DLD1 (cell line): ENCODE measurements around the gene BSG.

Experiments
- in situ Hi-C: cut with HindIII; loops from 2 replicates; pipeline ENCODE4 v1.10.0; 2017; ENCODE audit warnings: low sequenced_read_pairs

The BSG gene

DNA sequence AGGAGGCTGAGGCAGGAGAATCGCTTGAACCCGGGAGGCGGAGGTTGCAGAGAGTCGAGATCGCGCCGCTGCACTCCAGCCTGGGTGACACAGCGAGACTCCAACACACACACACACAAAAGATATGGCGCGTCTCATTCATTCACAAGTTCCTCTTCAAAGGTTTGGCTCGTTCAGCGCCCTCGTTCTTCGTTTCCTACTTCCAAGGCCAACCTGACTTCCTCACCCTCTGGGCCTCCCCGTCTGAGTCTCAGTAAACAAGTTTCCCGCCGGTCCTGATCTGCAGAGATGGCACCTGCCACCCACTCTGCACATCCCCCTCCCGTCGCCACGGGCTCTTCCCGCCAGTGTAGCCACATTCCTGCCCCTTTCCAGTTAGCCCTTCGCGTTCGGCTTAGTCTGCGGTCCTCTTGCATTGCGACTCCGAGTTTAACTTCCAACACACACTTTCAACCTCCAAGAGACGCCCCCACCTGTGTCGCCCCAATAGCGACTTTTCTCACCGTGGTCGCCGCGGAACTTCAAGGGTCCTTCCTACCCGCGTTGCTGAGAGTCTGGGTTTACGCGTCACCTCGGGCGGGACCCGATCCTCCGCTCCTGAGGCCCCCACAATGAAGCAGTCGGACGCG lies 1.3 kb upstream of the BSG start:
- in situ Hi-C loops = no loop called here

DNA sequence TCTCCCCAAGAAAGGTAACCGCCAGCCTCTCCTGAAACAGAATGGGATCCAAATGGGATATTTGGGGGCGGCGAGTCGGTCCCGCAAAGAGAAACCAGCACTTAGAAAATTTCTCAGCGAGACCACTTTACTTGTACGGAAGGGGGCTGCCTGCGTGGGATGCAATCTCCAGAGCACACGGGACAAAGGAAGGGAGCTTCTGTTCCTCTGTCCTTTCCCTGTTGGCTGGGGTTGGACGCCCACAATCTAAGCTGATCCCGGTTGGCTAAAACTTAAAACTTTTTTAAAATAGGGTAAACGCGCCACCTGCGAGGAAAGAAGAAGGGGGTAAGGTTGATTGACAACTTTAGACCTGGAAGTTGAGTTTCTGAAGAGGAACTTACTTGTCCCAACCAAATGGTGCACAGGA lies 826 bp upstream of the BSG start:
- in situ Hi-C loops = no loop called here

DNA sequence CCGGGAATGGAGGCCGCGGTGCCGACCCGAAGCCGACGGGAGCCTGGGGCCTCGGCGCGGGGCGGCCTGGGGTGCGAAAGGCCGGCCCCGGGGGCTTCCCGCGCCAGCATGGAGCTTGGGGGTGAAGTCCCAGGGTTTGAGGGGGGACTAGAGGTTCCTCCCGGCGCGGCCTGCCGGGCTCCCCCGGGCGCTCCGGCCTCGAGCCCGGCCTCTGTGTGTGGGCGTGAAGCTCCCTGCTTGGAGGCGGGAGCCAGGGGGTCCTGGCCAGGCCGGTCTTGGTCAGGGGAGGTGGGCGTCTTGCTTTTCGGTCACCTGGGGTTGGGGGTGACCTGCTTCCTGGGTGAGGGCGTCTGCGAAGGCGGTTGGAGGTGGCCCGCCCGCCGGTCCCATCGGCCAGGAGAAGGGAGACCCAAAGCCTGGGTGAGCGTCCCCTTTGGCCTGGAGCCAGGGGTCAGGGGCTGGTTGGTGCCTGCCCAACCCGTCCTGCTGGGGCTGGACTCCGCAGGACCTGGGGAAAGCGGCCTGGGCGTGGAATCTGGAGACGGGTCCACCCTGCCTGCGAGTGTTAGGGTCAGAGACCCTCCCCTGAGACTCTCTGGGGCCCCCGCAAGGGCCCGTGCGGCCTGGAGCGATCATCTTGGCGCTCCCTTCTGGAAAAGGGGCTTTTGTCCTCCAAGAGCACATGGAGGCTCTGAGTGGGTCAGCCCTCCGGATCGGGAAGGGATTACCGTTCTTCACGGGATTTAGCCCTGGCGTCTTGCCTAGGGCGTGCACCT lies 535 bp downstream of the BSG start:
- in situ Hi-C loops = no loop called here

DNA sequence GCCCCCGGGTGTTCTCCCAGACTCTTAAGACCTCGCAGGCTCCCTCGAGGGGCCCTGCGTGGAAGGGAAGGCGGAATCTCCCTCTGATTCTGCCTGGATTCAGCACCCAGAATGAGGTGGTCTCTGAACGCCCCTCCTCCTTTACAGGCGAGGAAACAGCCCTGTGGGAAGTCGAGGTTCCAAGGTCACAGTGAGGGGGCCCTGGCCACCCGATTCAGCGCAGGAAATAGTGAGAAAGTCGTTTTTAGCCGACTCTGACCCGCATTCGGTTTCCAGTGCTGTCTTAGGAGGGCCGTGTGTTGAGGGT lies 1.1 kb downstream of the BSG start:
- in situ Hi-C loops = no loop called here

DNA sequence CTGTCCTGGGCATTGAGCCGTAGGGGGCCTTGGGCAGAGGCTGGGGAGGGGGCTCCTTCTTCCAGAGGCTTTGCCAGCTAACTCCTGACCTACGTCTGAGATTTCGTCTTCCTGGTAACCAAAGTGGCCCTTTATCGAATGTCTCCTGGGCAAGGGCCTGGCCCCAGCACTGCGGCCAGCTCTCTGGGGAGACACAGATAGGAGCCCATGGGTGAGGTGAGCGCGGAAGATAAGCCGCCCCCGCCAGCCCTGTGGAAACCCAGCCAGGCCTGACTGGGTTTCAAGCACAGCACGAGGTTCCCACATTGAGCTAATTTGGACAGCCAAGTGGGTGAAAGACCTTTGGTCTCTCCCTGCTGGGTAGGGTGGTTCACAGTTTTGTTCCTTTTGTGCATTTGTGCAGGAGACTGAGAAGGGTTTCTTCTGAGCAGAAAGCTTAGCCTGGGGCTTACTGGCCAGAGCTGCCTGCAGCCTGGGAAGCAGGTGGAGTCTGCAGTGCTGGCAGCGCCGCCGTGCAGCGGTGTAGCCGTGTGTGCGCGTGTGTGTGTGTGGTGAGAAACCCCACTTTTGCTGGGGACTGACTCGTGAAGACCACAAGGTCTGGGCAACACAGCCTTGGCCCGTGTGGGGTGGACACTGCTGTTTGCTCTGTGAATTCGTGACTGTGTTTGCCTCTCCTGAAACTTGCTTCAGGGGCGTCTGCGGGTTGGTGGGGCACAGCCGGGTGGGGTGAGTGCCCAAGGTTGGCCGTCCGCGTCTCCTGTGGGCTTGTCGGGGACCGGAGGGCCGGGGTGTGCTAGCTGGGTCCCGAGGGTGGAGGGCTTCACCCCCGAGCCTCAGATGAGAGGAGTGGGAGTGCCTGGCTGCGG lies 2.5 kb downstream of the BSG start:
- in situ Hi-C loops = no loop called here

DNA sequence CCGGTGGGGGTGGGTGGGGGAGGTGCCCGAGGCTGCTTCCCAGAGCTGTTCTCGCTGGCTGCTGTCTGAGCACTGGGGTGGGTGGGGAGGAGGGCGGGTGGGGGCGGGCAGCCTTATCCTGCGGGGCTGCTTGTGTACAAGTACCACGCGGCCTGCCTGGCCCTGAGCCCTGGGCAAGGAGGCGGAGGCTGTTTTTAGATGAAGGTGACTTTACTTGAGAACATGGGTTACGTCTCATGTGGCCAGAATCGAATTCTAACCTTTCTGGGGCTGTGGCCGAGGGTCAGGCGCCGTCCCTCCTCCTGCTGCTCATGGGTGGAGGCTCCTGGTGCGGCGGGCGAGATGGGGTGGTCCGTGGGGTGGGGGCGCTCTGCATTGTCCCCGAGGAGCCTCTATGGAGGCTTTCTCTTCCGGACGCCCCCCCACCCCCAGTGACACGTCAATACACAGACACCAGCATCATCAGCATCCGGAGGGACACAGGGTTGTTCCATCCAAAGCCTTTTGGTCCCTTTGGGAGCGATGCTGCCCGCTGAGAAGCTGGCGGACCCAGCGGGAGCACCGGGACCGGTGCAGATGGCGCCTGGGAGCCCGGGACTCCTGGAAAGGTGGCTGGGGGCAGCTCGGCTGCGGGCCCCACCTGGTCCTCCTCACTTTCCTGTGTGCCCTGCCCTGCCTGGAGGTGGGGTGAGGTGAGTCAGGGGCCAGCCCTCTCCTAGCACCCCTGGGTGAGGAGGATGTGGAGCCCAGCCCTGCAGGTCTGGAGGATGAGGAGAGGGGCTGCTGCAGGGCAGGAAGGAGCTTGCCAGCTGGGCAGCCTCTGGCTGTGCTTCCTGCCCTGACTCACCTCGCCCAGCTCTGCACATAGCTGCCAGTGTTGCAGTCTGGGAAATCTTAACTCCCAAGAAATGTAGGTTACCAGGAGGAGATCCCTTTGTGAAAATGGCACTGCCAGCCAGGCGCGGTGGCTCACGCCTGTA lies 3.4 kb downstream of the BSG start:
- in situ Hi-C loops = no loop called here

DNA sequence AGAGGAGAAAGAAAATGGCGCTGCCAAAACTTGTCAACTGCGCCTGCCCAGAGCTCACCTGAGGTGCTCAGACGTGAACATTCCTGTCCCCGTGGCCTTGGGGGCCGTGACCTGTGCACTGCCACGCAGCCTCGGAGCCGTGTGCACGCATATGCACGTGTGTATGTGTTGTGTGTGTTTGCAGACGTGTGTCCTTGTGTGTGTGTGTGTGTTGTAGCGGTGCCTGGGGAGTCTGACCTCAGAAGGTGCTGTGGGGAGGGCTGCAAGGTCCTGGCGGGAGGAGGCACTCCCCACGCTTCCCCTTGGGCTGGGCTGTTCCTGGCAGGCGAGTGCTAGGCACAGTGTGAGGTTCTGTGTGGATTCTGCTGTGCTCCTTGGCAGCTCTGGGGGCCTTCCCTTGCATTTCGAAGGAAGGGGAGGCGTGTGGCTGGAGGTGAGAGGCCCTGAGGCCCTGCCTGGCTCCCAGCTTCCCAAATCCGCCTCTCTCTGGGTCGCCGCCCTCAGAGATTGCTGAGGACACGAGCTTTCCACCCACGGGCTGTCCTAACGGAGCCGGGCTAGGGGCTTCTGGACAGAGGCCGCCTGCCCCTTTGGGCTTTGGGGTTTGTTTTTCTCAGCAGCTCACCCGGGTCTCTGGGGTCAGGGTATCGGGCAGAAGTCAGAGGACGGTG lies 4.5 kb downstream of the BSG start:
- in situ Hi-C loops = no loop called here

DNA sequence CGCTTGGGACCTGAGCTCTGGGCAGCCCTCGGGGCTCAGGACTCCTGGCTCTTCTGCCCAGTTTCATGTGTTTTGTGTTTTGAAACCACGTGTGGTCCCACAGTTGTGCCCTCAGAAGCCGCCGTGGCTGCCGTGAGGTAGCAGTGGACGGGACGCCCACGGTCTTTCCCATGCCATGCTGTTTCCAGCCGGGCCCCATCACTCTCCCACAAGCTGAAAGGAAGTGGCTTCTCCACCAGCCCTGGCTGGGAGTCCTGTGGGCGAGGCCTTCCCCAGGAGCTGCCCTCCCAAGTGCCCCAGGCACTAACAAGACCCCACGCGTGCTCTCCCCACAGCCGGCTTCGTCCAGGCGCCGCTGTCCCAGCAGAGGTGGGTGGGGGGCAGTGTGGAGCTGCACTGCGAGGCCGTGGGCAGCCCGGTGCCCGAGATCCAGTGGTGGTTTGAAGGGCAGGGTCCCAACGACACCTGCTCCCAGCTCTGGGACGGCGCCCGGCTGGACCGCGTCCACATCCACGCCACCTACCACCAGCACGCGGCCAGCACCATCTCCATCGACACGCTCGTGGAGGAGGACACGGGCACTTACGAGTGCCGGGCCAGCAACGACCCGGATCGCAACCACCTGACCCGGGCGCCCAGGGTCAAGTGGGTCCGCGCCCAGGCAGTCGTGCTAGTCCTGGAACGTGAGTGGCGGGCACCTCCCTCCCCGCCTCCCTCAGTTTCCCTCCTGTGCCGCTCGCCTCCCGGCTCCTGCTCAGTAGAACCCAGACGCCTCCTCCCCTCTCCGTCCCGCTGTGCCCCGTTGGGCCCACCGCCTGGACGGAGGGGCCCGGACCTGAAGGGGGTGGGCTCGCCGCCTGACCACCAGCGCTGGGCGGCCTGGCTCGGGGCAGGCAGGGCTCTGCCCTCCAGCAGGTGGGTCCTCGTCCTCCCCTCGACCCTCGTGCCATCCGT lies 5.3 kb downstream of the BSG start:
- in situ Hi-C loops = no loop called here

DNA sequence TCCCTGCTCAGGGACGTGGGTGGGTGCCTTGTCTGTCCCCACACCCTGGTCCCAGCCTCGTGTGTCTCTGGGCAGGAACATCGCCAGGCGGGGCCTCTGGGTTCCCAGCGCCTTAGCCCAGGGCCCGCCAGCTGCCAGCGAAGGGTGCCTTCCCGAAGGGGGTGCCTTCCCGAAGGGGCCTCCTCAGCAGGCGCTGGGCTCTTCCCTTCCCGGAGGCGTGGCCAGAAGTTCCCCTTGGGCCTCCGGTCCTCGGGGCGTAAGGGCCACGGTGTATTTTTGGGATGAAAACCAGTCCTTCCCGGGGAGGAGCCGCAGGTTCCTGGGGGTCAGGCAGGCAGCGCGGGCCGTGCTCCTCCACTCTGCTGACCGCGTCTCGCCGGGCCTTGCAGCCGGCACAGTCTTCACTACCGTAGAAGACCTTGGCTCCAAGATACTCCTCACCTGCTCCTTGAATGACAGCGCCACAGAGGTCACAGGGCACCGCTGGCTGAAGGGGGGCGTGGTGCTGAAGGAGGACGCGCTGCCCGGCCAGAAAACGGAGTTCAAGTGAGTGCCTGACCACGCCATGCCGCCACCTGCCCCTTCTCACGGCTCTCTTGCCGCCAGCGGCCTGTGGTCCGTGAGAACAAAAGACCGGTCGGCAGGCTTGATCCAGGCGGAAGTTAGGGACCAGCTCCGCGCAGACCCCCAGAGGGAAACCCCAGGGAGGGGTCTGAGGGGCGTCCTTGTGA lies 6.9 kb downstream of the BSG start:
- in situ Hi-C loops = no loop called here

DNA sequence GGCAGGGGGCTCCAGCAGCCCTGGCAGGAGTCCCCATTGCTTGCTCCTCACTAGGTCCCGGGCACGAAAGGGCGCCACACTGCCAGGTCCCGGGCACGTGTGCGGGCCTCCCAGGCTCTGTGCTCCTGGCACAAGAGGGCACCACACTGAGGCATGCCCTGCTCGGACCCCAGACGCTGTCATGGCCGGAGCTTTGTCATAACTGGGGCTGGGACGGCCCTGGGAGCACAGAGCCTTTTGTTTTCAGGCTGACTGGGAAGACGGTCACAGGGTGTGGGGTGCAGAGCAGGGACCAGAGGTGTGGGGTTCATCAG lies 7.4 kb downstream of the BSG start:
- in situ Hi-C loops = no loop called here

DNA sequence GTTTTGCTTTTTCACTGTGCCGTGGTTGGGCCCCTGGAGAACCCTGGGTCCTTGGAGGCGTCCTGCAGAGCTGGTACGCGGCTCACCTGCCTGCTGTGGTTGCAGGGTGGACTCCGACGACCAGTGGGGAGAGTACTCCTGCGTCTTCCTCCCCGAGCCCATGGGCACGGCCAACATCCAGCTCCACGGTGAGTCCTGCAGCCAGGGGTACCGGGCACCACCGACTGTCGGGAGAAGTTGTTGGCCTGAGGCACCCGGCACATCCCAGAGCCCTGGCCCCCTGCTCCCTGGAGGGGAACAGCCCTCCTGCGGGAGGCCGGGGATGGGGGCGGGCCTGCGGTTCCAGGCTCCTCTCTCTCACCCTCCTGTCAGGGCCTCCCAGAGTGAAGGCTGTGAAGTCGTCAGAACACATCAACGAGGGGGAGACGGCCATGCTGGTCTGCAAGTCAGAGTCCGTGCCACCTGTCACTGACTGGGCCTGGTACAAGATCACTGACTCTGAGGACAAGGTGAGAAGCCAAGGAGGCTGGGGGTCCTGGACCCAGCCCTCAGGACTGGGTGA lies 8.0 kb downstream of the BSG start:
- in situ Hi-C loops = no loop called here

DNA sequence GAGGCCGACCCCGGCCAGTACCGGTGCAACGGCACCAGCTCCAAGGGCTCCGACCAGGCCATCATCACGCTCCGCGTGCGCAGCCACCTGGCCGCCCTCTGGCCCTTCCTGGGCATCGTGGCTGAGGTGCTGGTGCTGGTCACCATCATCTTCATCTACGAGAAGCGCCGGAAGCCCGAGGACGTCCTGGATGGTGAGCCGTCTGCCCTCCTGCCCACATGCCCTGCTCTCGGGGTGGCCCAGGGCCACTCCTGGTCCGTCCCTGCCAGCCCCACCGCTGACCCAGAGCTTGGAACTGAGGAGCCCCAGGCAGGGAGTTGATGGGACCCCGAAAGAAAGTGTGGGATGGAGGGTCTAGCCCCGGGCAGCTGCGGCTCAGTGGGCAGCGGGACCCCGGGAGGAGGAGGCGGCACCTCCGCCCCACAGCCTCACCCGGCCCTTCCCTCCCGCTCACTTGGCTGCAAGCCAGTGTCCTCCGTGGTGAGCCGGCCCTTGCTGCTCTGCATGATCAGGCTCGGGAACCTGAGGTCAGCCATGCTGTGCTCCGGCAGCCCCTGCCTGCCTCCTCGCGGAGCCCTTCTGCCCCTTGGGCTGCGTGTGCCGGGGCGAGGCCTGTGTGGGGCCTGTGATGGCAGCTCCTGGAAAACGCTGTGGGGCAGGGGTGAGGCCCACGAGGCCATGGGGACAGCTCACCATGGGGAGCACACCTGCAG lies 9.2 kb downstream of the BSG start:
- in situ Hi-C loops = no loop called here

DNA sequence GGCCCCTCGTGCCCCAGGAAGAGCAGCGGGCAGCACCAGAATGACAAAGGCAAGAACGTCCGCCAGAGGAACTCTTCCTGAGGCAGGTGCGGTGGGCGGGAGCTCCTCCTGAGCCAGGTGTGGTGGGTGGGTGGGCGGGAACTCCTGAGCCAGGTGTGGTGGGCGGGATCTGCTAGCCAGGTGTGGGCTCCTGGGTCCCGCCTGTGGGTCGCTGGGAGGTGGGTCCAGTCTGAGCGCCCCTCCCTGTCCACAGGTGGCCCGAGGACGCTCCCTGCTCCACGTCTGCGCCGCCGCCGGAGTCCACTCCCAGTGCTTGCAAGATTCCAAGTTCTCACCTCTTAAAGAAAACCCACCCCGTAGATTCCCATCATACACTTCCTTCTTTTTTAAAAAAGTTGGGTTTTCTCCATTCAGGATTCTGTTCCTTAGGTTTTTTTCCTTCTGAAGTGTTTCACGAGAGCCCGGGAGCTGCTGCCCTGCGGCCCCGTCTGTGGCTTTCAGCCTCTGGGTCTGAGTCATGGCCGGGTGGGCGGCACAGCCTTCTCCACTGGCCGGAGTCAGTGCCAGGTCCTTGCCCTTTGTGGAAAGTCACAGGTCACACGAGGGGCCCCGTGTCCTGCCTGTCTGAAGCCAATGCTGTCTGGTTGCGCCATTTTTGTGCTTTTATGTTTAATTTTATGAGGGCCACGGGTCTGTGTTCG lies 10.3 kb downstream of the BSG start:
- in situ Hi-C loops = no loop called here

DNA sequence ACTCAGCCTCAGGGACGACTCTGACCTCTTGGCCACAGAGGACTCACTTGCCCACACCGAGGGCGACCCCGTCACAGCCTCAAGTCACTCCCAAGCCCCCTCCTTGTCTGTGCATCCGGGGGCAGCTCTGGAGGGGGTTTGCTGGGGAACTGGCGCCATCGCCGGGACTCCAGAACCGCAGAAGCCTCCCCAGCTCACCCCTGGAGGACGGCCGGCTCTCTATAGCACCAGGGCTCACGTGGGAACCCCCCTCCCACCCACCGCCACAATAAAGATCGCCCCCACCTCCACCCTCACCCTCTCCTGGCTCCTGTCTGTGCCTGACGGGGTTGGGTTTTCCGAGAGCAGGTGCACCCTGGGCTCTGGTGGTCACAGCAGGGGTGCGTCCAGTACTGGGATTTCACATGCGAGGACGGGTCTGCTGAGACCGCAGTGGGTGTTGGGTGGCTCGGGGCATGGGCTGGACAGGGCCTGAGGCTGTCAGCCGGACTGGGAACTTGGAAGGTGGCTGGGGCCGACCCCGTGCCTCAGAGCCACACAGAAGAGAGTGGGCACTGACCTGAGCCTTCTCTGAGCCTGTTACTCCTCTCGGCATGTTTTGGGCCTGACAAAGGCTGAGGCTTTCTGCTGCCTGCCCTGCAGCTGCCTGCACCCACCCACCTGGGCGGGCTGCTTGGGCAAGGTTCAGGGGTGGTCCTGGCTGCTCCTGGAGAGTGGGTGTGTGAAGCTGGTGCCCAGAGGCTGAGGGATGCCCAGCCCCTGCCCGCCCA lies 11.0 kb downstream of the BSG start:
- in situ Hi-C loops = no loop called here

DNA sequence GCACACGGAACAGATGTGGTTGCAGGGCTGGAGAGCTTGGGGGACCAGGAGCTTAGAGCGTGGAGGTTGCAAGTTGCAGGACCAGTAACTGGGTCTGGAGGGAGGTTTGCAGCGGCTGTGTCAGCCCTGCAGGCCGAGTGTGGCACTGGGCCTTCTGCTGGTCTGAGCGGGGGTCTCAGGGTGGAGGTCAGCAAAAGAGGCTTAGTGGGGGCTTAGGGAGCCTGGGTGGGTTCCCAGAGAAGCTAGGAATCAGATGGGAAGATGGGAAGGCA lies 11.5 kb downstream of the BSG start:
- in situ Hi-C loops = no loop called here

DNA sequence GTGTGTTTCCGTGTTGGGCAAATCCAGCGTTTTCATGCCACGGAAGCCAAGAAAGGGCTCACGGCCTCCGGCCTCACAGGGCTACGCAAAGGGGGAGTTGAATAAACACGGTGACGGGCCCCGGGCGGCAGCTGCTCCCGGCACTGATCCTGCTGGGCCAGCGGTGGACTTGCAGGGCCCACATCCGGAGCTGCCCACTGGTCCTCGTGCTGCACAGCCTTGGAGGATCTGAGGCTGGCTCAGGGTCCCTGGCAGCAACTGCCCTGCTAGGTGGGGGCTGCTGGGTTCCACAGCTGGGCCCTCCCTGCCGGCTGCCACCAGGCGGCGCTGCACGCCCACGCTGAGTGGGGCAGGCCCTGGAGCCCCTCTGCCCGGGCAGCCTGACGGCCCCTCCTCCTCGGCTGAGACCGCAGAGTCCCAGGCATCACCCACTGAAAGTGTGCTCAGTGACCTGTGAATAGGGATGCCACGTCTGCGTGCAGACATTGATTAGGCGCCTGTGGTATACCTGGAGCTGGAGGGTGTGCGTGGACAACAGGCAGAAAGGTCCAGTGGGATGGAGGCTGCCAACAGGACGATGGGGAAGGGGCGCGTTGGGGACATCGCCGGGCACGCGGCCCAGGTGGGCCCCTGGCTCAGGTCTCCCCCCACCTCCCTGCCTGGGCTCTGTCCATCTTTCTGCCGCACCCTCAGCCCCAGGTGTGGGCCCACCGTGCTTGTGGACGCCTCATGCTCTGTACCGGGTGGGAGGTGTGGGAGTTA lies 12.0 kb downstream of the BSG start:
- in situ Hi-C loops = no loop called here
